ENCODE data around the gene FBXW7. TPM values are rescaled to one million over a fixed set of nuclear protein-coding genes. Genes with fewer than 3 reads are reported as not detected.

Gene FBXW7
- polyA plus RNA-seq, 2 of the 4 experiments (the other 2 are of a cell fraction): 7.2 to 12.5 TPM

- Histone ChIP-seq H3K4me1 (no peaks in the 10 kb centered on the region), H3K4me2 (no peak overlapping the region), H3K4me3 (no peak overlapping the region), H3K9me3 (no peaks in the 10 kb centered on the region), H3K27ac (no peak overlapping the region)
- ChIA-PET CTCF (no interaction called here), POLR2A (no interaction called here)
- FAIRE-seq: no peak
- TF ChIP-seq RAD21 (conservative IDR thresholded peaks at IDR 0.05 in 1 of 2, IDR thresholded peaks at IDR 0.05 in 1 of 2): no peak
- TF ChIP-seq HOXB5 (CRISPR knock-in tag; IDR thresholded peaks at IDR 0.05): no peak
- no peak for TF ChIP-seq CEBPB (IDR thresholded peaks at IDR 0.05)
- no peak for TF ChIP-seq E2F6 (IDR thresholded peaks at IDR 0.05; ENCODE audit: borderline replicate concordance, low read depth)
- no peak for TF ChIP-seq SMC3 (IDR thresholded peaks at IDR 0.05)
- TF ChIP-seq NPAS2 (CRISPR knock-in tag; IDR thresholded peaks at IDR 0.05; ENCODE audit: borderline replicate concordance): no peak
- TF ChIP-seq REST (IDR thresholded peaks at IDR 0.05): no peak
- no peak for TF ChIP-seq JUN (IDR thresholded peaks at IDR 0.05)
- no peak for TF ChIP-seq FOXS1 (CRISPR knock-in tag; IDR thresholded peaks at IDR 0.05)
- no peak for TF ChIP-seq MAFK (IDR thresholded peaks at IDR 0.05; ENCODE audit: partially characterized antibody)
- no peak for TF ChIP-seq NFE2L2 (conservative IDR thresholded peaks at IDR 0.05; ENCODE audit: low read length)
- no peak for TF ChIP-seq EHF (CRISPR knock-in tag; IDR thresholded peaks at IDR 0.05)
- TF ChIP-seq HES2 (IDR thresholded peaks at IDR 0.05): no peak
- TF ChIP-seq FOSB (CRISPR knock-in tag; IDR thresholded peaks at IDR 0.05): no peak
- no peak for TF ChIP-seq HEYL (CRISPR knock-in tag; IDR thresholded peaks at IDR 0.05)
- TF ChIP-seq PHF8 (IDR thresholded peaks at IDR 0.05; ENCODE audit: borderline replicate concordance, low read depth): no peak
- no peak for TF ChIP-seq RCOR1 (IDR thresholded peaks at IDR 0.05; ENCODE audit: low read depth, low read length)
- WGBS (ENCODE audit: missing lambda C conversion rate): 96% methylated on average over 3 of the region's 3 CpGs
- ATAC-seq: no peak
- DNase-seq (ENCODE audit: low read depth in 1 of 2, low spot score in 1 of 2): no peak
These were observed 143.8 kb downstream of the FBXW7 start for GRCh38 chr4:152392079-152392478.

GRCh38 chr4:152390216-152390615, 145.7 kb downstream of the FBXW7 start:
- ChIA-PET POLR2A (no interaction called here), CTCF (interaction anchor here (2.0 kb wide), 1 partner anchor 18 kb away, joined by 5 read pairs; no protein-coding TSS in a partner anchor)
- WGBS (ENCODE audit: missing lambda C conversion rate): 67% methylated on average over 1 of the region's 1 CpG
- no peak for ATAC-seq
- no peak for FAIRE-seq
- no peak for DNase-seq (ENCODE audit: low read depth in 1 of 2, low spot score in 1 of 2)
- TF ChIP-seq RNF2 (IDR thresholded peaks at IDR 0.05; ENCODE audit: borderline replicate concordance, low read depth) (no peak), POLR2A (IDR thresholded peaks at IDR 0.05; ENCODE audit: low read length) (no peak), ZNF302 (CRISPR knock-in tag; IDR thresholded peaks at IDR 0.05) (no peak), BHLHE40 (IDR thresholded peaks at IDR 0.05; ENCODE audit: low read depth, low read length) (no peak), SMC3 (IDR thresholded peaks at IDR 0.05) (no peak), ESRRA (IDR thresholded peaks at IDR 0.05; ENCODE audit: borderline replicate concordance, low read length) (no peak), KDM5A (IDR thresholded peaks at IDR 0.05) (no peak), SREBF2 (IDR thresholded peaks at IDR 0.05) (no peak), FOSB (CRISPR knock-in tag; IDR thresholded peaks at IDR 0.05) (no peak), CBX2 (IDR thresholded peaks at IDR 0.05; ENCODE audit: borderline replicate concordance, low read depth) (no peak), REST (IDR thresholded peaks at IDR 0.05) (no peak), CHD4 (IDR thresholded peaks at IDR 0.05; ENCODE audit: borderline replicate concordance) (no peak), ATOH8 (CRISPR knock-in tag; IDR thresholded peaks at IDR 0.05; ENCODE audit: low read depth) (no peak)
- no peak overlapping the region for H3K4me3 ChIP-seq
- no peaks in the 10 kb centered on the region for H3K9me3 ChIP-seq
- no peak overlapping the region for H3K27ac ChIP-seq
- no peaks in the 10 kb centered on the region for H3K4me1 ChIP-seq
- H3K4me2 ChIP-seq: no peak overlapping the region

Measured in A549 (cell line).